ENCODE measurements around the gene ATP6V1G2. TPM values are rescaled to one million over a fixed set of nuclear protein-coding genes. Genes with fewer than 3 reads are reported as not detected.

Gene ATP6V1G2
- total and polyA plus RNA-seq, 7 donors, result 2.8 to 9.1 (median 5.0) TPM; not detected in 2

- Histone ChIP-seq H3K27me3 (peaks cover 0 to 10% (median 0%) of the 10 kb centered on the region in 3 donors), H3K4me3 (no peak overlapping the region), H3K9me3 (no peaks in the 10 kb centered on the region), H3K4me1 (peaks cover 0 to 4% (median 0%) of the 10 kb centered on the region in 4 donors), H3K27ac (no peak overlapping the region), H3K36me3 (no peaks in the 10 kb centered on the region)
- 89 to 90% methylated on average over 9 of the region's 9 CpGs for WGBS, 2 donors
- intact Hi-C loops (cut with DNase I), result no loop called here
- TF ChIP-seq CTCF (IDR thresholded peaks at IDR 0.05) (no peak), POLR2A (IDR thresholded peaks at IDR 0.05) (no peak), POLR2AphosphoS5 (IDR thresholded peaks at IDR 0.05) (no peak), EP300 (IDR thresholded peaks at IDR 0.05) (no peak)
- DNase-seq, result no peak
Observed at GRCh38 chr6:31573239-31574105, 27.1 kb upstream of the ATP6V1G2 start.

- H3K4me1 ChIP-seq, result peaks cover 0 to 4% (median 0%) of the 10 kb centered on the region in 4 donors
- TF ChIP-seq EP300 (IDR thresholded peaks at IDR 0.05) (no peak), POLR2AphosphoS5 (IDR thresholded peaks at IDR 0.05) (no peak), CTCF (IDR thresholded peaks at IDR 0.05) (no peak), POLR2A (IDR thresholded peaks at IDR 0.05) (no peak)
- no peaks in the 10 kb centered on the region for H3K9me3 ChIP-seq
- no peaks in the 10 kb centered on the region for H3K36me3 ChIP-seq
- peaks cover 0 to 22% (median 0%) of the 10 kb centered on the region in 3 donors for H3K27me3 ChIP-seq
- intact Hi-C loops (cut with DNase I), result no loop called here
- no peak for DNase-seq
- no peak within 1 kb of the TSS for H3K27ac ChIP-seq
- H3K4me3 ChIP-seq, result no peak within 1 kb of the TSS
- 57 to 81% methylated on average over 27 of the region's 27 CpGs for WGBS, 2 donors
Observed at GRCh38 chr6:31572041-31572911, 25.9 kb upstream of the ATP6V1G2 start, which contains the start of gene LTA. TSS of gene LTA (plus strand) at chr6:31572289. CDS start at chr6:31572743, 454 bp downstream.

- H3K36me3 ChIP-seq, result no peaks in the 10 kb centered on the region
- no peak overlapping the region for H3K27ac ChIP-seq
- intact Hi-C loops (cut with DNase I), result loop anchor here (1.0 kb wide), 1 partner anchor 12 kb away; no protein-coding TSS in a partner anchor
- no peak overlapping the region for H3K4me3 ChIP-seq
- TF ChIP-seq CTCF (IDR thresholded peaks at IDR 0.05) (no peak), POLR2A (IDR thresholded peaks at IDR 0.05) (no peak), EP300 (IDR thresholded peaks at IDR 0.05) (no peak), POLR2AphosphoS5 (IDR thresholded peaks at IDR 0.05) (no peak)
- WGBS, 2 donors, result 73 to 81% methylated on average over 1 of the region's 1 CpG
- peaks cover 0 to 28% (median 0%) of the 10 kb centered on the region in 3 donors for H3K27me3 ChIP-seq
- DNase-seq, result no peak
- no peaks in the 10 kb centered on the region for H3K4me1 ChIP-seq
- no peaks in the 10 kb centered on the region for H3K9me3 ChIP-seq
Observed at GRCh38 chr6:31569861-31570536, 23.6 kb upstream of the ATP6V1G2 start.

GRCh38 chr6:31568537-31568961 is 22.1 kb upstream of the ATP6V1G2 start:
- no peaks in the 10 kb centered on the region for H3K4me1 ChIP-seq
- H3K27me3 ChIP-seq, result peaks cover 0 to 28% (median 0%) of the 10 kb centered on the region in 3 donors
- TF ChIP-seq CTCF (IDR thresholded peaks at IDR 0.05) (no peak), POLR2AphosphoS5 (IDR thresholded peaks at IDR 0.05) (no peak), POLR2A (IDR thresholded peaks at IDR 0.05) (no peak), EP300 (IDR thresholded peaks at IDR 0.05) (no peak)
- no peak overlapping the region for H3K4me3 ChIP-seq
- H3K9me3 ChIP-seq, result no peaks in the 10 kb centered on the region
- H3K27ac ChIP-seq, result no peak overlapping the region
- WGBS, 2 donors, result 48 to 64% methylated on average over 3 of the region's 3 CpGs
- no peak for DNase-seq
- no peaks in the 10 kb centered on the region for H3K36me3 ChIP-seq
- intact Hi-C loops (cut with DNase I), result no loop called here

Data from sigmoid colon (tissue), 7 donors.